Activated CD4-positive, alpha-beta T cell treated with anti-CD3 and anti-CD28 coated beads, Interleukin-2, Interleukin-4, amounts not matched to agents 100 ng/mL and 50 ng/mL, durations not matched to agents 16 hours and 8 hours (primary cell): Measurements from ENCODE around the gene C22orf39.
"Not testable (repeated sequence)": the region's sequence is repeated elsewhere in the genome, so short reads cannot be mapped to it uniquely, and the experiment has no call there.

ENCODE experiments used
- DNase-seq: peaks from one replicate; pipeline ENCODE4 v3.0.0-alpha.2; 2020; ENCODE audit warnings: low spot score

Gene C22orf39

GRCh38 chr22:19453718-19454117 lies 6.2 kb upstream of the C22orf39 start:
- DNase-seq, result no peak

DNA sequence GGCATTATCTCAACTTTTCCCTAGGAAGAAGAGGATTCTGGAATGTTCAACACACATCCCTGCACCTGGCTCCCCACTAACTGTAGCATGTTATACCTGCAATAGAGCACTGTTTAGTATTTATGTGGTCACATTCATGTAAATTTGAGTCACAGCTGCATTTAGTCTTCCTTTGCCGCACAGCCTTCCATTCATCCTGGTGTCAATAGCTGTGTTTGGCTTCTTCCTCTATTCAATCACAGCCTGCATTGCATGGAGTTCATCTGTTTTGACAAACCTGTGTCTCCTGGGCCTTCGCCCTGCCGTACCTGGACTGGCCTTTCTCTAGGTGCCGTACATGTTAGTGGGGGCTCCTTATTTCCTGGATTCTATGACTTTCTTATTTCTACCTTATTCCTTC lies 4.1 kb upstream of the C22orf39 start:
- no peak for DNase-seq

GRCh38 chr22:19450363-19451175 lies 3.1 kb upstream of the C22orf39 start:
- DNase-seq, result no peak

DNA sequence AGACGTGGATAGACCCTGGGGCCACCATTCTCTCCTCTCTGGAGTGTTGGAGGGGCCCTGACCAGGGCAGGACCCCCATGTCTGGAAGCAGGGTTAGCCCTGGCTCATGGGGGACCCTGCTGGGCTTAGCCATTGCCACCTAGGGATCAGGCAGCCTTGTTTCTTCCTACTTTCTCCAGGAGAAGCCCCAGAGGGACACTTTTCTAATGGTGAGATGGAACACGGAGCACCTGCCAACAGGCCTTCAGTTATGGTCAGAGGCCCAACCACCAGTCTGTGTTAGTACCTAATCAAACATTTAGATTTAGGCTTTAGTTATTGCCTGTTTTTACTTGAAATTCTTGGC lies 1.9 kb upstream of the C22orf39 start:
- no peak for DNase-seq

GRCh38 chr22:19448739-19449421 lies 1.4 kb upstream of the C22orf39 start:
- peak; percentile 82 for DNase-seq

DNA sequence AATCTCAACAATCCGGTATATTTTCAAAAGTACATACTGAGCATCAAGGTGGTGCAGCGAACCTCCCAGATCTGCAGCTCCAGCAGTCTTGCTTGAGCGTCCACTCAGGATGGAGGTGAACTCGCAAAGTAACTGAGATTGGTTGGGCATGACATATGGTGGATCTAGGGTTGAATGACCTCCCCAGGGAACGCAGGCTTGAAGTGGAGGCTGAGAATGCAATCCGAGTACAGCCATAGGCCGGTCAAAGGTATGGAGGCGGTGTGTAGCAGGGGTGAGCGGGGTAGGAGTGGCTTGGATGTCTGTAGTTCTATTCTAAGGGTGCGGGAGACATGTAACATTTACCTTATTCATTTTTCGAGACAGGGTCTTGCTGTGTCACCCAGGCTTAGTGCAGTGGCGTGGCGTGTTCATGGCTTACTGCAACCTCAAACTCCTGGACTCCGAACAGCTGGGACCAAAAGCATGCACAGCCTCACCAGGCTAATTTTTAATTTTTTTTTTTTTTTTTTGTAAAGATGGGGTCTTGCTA lies 631 bp upstream of the C22orf39 start:
- no peak for DNase-seq

- no peak for DNase-seq
Observed at GRCh38 chr22:19446603-19447329, 745 bp downstream of the C22orf39 start.

- not testable (repeated sequence) for DNase-seq
Observed at GRCh38 chr22:19445279-19445982, 2.1 kb downstream of the C22orf39 start.

DNA sequence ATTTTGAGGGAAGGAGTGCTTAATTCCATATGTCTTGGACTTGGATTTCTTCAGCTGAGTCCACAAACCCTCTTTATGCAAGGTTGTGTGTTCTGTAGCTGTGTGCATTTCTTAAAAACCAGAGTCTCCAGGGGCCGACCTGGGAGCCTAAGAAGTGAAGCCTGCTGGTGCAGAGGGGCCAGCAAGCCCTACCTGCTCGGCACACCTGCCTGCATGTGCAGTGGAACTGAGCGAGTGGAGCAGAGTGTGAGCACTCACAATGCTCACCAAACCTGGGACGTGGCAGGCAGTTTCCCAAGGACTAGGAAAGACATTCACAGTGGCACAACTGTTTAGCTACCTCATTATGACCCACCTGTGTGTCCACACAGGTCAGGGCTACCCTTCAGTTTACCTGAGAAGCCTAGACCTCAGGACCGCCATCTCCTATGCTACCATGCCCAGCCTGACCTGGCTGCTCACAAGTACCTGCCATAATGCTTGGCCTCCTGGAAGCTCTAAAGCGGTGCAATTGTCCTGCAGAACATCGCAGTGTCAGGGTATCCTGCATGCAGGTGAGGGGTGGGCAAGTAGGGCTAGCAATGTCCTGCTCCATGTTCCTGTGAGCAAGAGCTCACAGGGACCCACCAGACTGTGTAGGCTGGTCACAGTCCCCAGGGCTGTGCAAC lies 3.8 kb downstream of the C22orf39 start:
- no peak for DNase-seq

GRCh38 chr22:19442166-19442565 lies 5.3 kb downstream of the C22orf39 start:
- no peak for DNase-seq

DNA sequence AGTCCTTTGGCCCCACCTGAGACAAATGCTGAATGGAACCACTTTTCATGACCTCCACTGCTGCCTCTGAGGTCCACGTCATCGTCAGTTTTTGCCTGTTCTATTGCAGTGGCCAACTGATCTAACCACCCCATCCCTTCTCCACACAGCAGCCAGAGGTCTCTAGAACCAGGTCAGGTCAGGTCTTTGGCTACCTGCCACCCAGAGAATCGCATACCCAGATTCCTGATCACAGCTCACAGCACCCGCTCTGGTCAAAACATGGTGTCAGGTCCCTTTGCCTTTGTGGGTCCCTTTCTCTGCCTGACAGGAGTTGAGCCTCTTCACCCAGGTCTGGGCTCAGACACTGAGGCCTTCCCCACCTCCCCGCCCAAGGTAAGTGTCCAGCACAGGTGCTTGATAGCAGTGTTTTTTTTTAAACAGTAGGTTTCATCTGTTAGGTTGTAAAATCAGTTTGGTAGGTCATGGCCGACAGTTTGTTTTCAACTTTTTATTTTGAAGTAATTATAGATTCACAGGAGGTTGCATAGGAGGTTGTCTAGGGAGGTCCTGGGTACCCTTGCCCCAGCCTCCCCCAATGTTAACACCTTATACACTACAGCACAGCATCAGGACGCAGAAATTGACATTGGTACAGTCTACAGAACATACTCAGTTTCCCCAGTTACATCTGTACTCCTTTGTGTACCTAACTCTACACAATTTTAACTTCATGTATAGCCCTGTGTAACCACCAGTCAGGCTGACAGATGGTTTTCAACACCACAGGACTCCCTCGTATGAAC lies 6.9 kb downstream of the C22orf39 start:
- no peak for DNase-seq

DNA sequence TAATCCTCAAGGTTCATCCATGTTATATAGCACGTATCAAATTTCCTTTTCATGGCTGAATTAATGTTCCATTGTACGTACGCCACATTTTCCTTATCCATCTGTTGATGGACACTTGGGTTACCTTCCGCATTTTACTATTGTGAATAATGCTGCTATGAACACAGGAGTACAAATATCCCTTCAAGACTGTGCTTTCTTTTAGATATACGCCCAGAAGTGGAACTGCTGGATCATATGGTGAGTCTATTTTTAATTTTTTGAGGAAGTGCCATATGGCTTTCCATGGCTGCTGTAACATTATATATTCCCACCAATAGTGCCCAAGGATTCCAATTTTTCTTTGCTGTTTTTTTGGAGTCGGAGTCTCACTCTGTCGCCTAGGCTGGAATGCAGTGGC lies 9.2 kb downstream of the C22orf39 start:
- DNase-seq, result no peak

GRCh38 chr22:19436444-19437161 lies 10.9 kb downstream of the C22orf39 start:
- DNase-seq, result not testable (repeated sequence)

GRCh38 chr22:19434829-19435580 lies 12.5 kb downstream of the C22orf39 start:
- DNase-seq, result no peak

GRCh38 chr22:19434401-19434800 lies 13.1 kb downstream of the C22orf39 start:
- DNase-seq, result no peak

- DNase-seq, result peak; percentile 95
Observed at GRCh38 chr22:19432133-19432851, 15.2 kb downstream of the C22orf39 start, which contains the start of gene MRPL40. MRPL40 (plus strand) TSS chr22:19432545; CDS start chr22:19432555, 10 bp downstream.

GRCh38 chr22:19431649-19432132 lies 15.8 kb downstream of the C22orf39 start, which contains the start of gene HIRA:
HIRA (minus strand) TSS chr22:19431733; CDS start chr22:19431476, 257 bp downstream.
- peak; percentile 82 for DNase-seq

DNA sequence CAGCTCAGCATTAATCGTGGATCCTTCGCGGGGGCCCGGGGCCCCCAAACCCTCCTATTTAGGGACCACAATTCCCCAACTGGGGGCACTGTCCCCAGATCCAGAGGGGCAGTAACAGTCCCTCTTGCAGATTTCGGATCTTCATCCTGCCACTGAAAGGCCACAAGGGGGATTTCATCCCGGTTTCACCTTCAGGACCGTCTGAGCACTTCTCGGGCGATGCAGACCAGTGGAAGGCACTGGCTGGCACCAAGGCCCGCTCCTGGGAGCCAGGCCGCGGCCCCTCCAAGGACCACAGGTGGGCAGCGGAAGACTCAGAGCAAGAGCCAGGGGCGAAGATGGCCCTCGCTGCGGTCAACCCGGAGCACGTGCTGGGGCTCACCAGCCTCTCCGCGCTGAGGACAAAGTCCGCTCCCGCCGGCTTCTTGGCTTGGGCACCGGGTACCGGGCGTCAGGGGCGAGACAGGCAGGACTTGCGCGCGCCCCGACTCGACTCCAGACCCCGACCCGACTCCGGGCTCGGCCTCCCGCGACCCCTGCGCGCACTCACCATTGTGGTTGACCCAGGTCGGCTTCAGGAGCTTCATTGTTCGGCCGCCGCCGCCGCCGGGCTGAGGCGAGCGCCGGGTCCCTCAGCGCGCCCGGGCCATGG lies 16.5 kb downstream of the C22orf39 start:
- DNase-seq, result no peak
